Fibroblast of gingiva (primary cell): ENCODE results near the gene RXRA.
A peak's percentile ranks its signal among the peaks of the same experiment; 100 is the strongest.

Source experiments
- DNase-seq: peaks from one replicate; pipeline ENCODE4 v3.0.0-alpha.2; 2011; ENCODE audit warnings: low read depth

RXRA gene

DNA sequence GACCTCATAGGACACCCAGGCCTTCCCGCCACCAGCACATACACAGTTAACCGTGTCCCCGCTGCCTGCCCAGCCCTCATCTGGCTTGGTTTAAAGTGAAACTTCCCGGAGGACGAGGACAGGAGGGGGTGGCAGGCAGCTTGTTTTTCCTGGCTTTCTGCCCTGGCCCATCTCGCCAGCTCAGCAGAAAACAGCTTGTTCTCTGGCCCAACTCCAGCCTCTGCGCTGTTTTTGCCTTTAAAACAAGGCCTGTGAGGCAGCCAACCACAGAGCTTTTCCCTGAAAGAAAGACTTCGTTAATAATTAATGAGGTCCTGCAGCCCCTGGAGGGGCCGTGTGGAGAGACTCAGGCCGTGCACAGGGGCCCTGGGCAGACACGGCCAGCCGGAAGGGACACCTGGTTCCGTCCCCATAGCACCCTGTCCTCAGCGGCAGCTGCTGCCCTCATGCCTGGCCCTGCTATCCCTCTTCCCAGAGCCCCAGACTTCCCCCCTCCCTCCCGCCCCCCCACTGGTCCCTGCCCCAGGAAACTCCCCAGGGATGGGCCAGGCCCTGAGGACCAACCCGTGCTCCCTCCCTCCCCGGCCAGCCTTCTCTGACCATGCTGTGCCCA lies 108.7 kb downstream of the RXRA start:
- peak; percentile 97 for DNase-seq

DNA sequence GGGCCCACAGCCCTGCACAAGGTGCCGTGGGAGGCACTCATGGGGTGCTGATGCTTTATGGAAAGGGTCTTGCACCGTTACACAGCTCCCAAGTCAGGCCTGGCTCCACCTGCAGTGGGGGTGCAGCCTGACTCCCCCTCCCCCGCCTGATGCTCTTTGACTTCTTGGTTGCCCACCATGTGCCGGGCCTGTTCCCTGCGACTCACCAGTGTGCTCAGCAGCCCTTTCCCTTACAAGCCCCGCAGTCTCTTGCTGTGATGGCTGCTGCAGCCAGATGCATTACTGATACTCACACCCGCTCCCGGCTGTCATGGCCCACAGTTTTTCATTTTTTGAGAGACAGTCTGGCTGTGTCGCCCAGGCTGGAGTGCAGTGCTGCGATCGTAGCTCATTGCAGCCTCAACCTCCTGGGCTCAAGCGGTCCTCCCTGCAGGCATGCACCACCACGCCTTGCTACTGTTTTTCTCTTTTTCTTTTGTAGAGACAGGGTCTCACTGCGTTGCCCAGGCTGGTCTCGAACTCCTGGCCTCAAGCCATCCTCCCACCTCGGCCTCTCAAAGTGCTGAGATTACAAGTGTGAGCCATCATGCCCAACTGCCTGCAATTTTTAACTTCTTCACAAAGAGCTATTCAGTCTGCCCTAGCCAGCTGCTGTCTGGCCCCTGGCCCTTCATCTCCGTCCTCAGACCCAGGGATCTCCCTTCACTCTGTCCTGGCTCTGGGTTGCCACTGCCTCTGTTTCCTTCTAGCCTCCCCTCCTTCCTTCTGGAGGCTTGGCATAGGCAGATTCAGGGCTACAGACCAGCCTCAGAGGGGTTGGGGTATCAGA lies 109.5 kb downstream of the RXRA start:
- no peak for DNase-seq

DNA sequence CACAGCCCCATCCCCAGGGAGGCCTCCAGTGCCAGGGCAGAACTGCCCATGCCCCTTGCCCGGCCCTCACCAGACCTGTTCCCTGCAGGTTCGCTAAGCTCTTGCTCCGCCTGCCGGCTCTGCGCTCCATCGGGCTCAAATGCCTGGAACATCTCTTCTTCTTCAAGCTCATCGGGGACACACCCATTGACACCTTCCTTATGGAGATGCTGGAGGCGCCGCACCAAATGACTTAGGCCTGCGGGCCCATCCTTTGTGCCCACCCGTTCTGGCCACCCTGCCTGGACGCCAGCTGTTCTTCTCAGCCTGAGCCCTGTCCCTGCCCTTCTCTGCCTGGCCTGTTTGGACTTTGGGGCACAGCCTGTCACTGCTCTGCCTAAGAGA lies 110.1 kb downstream of the RXRA start:
- no peak for DNase-seq

DNA sequence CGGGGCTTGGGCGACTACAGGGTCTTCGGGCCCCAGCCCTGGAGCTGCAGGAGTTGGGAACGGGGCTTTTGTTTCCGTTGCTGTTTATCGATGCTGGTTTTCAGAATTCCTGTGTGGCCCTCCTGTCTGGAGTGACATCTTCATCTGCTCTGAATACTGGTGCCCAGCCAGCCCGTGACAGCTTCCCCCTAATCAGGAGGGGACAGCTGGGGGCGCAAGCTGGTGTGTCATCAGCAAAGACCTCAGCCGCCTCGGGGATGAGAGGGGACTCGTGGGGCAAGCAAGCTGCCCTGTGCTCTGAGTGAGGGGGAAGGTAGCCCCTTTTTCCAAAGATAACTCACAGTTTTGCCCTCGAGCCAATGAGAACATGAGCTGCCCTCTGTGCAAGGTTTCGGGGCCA lies 110.7 kb downstream of the RXRA start:
- no peak for DNase-seq

DNA sequence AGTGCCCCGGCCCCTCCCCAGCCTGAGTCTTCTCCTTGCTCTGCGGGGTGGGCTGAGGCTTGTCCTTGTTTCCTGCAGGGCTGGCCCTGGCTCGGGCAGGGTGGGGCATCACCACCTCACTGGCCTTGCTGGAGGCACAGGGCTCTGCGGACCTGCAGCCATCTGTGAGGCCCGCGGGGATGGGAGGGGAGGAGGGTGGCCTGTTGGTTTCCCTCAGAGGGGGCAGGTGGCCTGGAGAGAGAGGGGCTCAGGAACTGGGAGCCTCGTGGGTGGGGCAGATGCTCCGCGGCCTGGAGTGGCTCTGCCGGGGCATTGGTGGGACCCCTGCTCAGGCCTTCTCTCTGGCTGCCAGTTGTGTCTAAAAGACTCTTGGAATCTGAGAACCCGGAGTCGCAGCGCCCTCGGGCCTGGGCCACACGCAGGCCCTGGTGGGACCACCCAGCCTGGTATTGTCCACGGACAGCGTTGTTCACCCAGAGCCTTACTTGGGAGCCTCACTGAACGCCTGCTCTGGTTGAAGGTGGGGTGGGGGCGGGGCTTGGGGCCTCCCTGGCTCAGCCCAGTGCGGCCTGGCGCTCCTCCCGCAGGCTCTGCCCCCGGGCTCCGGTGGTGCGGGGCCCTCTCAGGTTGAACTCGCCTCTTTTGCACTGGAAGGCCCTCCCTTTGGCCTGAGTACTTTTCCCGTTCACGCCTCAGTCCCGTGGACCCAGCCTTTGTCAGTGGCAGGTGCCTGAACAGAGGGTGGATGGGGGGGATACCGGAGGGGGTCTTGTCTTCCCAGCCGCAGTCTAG lies 111.3 kb downstream of the RXRA start:
- no peak for DNase-seq

DNA sequence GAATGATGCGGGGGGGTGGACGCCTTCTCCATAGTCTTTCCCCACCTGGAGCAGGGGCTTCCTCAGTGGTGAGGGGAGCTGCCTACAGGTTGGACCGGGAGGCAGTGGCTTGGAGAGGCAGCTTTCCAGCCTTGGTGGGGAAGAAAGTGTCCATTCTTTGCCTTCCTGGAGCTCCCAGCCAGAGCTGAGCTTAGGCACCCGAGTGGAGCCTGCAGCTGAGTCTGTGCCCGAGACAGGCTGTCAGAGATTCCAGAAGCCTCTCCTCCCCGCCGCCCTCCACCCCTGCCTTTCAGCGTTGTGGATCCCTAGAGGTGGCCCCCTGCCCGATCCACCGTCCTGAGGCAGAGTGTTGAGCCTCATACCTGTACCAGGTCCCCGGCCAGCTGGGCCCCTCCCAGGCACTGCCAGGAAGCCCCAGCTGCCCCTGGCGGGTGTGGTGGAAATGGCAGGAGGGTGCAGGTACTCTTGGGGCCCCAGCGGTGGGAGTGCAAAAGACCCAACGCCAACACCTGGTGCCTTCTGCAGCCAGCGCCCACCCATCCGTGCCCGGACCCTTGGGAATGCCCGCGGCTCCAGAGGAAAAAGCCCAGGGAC lies 112.0 kb downstream of the RXRA start:
- no peak for DNase-seq

DNA sequence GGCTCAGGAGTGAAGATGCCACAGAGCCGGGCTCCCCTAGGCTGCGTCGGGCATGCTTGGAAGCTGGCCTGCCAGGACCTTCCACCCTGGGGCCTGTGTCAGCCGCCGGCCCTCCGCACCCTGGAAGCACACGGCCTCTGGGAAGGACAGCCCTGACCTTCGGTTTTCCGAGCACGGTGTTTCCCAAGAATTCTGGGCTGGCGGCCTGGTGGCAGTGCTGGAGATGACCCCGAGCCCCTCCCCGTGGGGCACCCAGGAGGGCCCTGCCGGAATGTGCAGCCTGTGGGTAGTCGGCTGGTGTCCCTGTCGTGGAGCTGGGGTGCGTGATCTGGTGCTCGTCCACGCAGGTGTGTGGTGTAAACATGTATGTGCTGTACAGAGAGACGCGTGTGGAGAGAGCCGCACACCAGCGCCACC lies 113.1 kb downstream of the RXRA start:
- no peak for DNase-seq

DNA sequence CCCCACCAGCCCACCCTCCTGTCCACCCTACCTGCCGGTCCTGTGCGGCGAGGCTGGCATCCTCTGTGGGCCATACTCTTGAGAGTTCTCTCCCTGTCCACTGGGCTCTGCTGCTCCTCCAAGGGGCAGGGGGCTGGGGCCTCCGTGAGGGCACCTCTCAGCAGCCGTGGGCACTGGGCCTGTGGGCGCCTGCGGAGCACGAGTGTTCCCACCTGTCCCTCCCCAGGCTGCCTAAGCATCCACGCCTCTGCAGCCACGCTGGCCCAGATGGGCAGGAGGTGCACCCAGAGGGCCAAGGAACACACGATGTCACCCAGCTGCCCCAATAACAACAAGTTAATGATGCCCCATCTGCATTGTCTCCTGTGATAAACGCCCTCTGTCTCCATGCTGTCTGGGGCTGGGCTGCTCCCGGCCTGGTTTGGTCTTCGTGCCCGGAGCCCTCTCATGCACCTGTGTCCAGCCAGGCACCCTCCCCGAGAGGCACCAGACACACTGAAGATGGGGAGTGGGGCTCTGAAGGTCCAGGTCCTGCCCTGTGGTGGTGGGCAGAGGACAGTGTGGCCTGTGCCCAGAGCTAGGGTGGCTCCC lies 114.5 kb downstream of the RXRA start:
- DNase-seq: no peak

DNA sequence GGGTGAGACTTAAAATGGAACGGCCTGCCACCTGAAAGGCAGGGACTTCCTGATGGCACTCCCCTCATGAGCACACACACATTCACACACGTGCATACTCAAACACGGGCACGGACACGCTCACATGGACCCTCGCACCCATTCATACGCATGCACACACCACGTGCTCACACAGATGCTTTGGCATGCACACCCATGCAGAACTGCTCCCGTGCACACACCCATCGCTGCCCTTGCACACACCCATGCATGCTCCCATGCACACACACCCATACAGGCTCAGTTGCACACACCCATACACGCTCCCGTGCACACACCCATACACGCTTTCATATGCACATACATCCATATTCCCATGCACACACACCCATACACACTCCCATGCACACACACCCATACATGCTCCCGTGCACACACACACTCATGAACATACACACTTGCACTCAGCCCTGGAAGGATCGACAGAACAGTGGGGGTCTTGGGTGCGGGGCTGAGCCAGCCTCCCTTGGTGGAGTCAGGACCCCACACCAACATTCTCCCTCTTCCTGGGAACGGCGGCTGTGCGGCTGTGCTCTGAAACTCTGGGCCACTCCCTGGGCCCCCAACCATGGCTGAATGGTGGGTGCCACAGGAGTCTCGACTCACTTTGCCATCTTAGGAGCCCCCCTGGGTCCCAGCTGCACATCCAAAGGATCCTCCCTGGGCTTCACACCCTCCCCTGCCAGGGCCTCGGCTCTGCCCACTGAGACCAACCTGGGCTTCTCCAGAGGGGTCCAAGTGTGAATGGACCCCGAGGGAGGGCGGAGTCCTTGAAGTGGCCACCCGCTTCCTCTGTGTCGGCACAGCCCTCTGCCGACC lies 115.2 kb downstream of the RXRA start:
- DNase-seq: no peak

DNA sequence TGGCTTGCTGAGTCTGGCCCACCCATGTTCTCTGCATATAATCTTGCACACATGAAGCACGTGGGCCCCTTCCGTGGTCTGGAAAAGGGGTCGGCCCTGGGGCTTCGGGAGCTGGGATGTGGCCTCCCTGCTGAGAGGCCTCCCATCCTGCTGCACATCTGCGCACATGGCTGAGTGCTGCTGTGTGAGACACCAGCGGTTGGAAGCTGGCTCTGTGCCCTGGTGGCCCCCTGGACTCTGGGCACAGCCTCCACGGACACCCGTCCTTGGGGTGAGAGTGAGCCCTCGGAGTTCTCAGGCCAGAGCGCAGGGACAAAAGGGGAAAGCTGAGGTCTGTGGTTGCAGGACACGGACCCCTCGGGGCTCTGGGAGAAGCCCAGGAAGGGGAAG lies 115.8 kb downstream of the RXRA start:
- peak; percentile 16 for DNase-seq

DNA sequence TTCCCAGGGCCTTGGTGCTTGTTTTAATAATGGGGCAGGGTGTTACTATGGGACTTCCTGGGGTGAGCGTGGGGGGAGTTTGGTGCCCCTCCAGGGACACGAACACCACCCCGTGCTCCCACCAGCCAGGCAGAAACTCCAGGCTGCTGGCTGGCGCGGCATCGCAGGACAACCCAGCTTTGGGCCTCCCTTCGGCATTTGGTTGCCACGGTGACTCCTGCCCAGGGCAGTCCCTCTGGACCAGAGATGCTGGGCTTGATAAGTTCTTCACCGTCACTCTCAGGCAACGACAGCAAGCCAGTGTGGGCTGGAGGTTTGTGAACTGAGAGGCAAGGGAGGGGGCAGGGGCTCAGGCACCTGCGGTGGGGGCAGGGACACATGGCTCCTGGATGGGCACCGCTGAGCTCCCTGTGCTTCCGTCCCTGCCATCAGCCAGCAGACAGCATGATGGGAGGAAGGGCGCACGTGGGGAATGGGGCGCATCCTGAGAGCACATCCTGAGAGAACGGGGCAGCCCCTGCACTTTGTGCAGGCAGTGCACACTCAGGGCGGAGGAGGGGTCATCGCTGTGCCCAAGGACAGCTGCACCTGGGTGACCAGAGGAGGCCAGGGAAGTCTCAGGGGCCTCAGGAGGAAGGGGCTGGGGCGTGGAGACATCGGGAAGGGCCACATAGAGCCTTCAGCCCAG lies 116.4 kb downstream of the RXRA start:
- DNase-seq: peak; percentile 48

DNA sequence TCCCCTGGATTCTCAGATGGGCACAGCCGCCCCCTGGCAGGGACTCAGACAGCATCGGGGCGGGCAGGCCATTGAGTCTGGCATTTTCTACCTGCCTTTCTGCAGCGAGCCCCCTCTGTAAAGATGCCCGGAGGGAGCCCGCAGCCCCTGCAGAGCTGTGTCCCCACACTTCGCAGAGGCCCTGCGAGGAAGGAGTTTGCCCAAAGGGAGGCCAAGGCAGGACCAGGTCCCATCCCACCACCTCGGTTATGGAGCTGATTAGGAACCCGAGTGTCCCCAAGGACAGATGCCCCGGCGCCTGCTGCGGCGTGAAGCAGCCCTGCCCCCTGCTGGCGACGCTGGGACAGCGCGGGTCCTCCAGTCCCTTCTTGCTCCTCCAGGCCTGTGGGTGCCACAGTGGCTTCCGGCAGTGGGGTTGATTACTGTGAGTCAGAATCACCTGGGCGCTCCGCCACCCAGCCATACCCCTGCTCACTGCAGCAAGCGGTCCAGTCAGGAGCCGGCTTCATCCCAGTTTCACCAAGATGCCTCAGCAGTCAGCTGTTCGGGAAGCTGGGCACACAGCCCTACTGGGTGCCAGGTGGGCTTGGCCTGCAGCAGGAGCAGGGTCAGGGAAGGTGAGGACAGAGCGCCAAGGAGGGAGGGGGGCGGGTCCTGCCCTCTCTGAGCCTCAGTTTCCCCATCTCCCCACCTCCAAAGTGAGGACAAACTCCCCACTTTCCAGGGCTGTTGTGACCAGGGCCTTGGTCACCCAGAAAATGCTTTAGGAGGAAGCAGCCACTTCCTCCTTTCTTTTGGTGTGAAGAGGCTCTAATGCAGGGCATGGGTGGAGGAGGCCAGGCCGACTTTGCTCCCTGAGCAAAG lies 117.2 kb downstream of the RXRA start:
- DNase-seq: peak; percentile 85

DNA sequence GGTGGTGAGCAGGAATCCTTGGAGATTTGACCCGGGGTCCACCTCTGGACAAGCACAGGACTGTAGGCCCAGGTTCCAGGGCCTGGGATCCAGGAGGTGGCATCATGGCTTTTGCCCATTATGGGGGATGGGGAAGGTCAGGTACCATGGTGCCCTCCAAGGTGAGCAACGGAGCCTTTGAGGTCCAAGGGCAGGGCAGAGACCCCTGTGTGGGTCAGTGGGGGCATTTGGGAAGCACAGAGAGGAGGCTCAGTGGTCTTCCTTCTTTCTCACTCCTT lies 117.7 kb downstream of the RXRA start:
- no peak for DNase-seq

DNA sequence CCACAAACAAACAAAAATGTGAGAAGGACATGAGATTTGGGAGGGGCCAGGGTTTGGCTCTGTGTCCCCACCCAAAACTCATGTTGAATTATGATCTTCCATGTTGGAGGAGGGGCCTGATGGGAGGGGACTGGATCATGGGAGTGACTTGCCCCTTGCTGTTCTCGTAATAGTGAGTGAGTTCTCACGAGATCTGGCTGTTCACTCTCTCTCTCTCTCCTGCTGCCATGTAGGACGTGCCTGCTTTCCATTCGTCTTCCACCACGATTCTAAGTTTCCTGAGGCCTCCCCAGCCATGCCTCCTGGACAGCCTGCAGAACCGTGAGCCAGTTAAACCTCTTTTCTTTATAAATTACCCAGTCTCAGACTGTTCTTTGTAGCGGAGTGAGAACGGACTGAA lies 118.7 kb downstream of the RXRA start:
- no peak for DNase-seq

DNA sequence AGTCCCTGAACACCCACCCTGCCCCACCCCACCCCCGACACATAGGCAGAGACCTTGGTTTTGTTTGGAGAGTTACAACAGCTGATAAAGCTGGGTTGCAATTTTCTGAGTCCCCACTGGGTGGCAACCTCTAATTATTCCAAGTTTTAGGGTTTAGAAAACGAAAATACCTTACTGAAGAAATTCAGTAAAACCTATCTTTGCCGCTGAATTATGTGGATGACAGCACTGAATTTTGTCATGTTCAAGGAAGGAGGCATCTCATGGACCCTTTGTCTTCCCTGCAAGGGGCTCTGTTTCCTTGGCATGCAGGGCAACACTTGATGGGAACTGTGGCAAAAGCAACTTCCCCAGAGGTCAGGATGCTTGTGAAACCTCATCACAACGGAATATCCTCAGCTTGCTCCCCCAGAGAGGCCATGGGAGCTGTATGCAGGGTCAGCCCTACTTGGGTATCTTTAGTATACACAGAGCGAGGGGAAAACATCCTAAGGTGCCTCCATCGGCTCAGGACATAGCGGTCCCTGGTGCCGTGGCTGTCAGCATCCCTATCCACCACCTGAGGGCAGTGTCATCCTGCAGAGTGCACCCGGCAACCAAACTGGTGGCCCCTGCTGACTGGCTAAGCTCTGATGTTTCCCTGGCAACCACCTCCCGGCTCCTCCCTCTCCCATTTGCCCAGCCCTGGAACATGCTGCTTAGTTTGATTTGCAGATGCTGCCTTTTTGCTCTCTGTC lies 123.1 kb downstream of the RXRA start:
- peak; percentile 93 for DNase-seq

DNA sequence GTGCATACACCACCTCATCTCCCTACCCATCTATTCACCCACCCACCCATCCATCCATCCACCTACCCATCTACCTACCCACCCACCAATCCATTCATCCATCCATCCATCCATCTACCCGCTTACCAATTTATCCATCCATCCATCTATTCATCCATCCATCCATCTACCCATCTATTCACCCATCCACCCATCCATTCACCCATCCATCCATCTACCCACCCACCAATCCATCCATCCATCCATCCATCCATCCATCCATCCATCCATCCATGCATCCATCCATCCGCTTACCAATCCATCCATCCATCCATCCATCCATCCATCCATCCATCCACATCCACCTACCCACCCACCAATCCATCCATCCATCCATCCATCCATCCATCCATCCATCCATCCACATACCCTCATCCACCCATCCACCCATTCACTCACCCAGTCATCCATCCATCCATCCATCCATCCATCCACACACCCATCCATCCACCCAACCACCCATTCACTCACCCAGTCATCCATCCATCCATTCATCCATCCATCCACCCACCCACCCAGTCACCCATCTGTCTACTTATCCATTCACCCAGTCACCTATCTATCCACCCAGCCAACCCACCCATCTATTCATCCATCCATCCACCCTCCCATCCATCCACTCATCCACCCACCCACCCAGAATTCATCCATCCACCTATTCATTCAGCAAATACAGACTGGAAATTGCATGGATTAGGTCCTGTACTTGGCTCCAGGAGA lies 125.6 kb downstream of the RXRA start:
- DNase-seq: no peak

DNA sequence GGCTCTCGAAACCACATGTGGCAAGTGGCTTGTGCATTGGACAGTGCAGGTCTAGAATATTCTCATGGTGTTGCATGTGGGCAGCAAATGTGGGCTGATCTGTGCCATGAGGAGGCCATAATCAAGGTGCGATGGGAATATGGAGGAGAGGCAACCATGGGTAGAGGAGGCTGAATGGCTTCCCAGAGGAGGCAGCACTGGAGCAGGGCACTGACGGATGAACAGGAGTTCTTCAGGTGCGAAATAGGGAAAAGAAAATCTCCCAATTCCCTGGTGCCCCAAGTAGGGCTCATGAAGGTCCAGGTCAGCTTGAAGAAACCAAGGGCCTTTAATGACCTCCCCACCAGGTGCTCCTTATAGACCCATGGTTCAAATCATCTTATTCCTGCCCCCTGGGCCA lies 126.5 kb downstream of the RXRA start:
- no peak for DNase-seq

DNA sequence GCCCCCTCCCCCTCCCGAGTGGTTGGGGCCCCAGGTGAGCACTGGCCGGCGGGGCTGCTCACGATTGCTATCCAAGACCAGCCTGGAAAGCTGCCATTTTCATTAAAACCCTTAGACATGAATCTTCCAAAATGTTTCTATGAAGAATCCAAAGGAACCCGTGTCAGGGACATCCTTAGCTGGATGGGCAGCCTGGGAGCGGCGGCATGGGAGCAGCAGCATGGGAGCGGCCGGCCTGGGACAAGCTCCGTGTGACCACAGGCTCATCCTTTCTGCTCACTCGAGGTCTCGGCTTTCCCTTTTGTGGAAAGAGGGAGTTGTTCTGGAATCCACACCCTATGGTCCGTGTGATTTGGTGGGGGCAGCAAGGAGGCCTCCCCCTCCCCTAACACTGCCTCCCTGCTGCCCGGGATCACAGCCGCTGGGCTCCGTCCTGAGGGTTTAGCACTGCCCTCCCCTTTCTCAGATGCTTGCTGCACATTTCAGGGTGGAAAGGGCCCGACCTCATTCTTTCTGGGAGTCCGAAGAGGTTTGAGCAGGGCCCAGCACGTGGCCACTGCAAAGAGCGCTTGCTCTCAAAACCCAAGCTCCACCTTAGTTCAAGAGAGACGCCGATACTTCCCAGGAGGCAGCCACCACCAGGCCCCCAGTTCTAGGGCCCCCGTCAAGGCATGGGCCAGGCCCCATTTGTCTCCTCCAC lies 127.7 kb downstream of the RXRA start:
- DNase-seq: no peak
